Neural cell (in vitro differentiated cells): ENCODE measurements around the gene GZMM.
A peak's percentile ranks its signal among the peaks of the same experiment; 100 is the strongest.

Experiments used
- EP300 ChIP-seq: fragments of 450-650 bp; conservative IDR thresholded peaks from 2 replicates; pipeline ENCODE4 v1.6.1; 2014; ENCODE audit warnings: antibody characterized with exemption, mild to moderate bottlenecking, moderate library complexity; ENCODE audit not compliant: poor library complexity, severe bottlenecking
- EZH2 ChIP-seq: fragments of 200-600, 300-800 bp; shearing (Covaris generic), sonication (generic); IDR thresholded peaks from 2 replicates; pipeline ENCODE4 v1.6.1; 2014; ENCODE audit warnings: antibody characterized with exemption, low read length, borderline replicate concordance, mild to moderate bottlenecking; ENCODE audit not compliant: insufficient read depth, poor library complexity, severe bottlenecking
- MXI1 ChIP-seq: fragments of 450-650 bp; conservative IDR thresholded peaks from 2 replicates; pipeline ENCODE4 v1.6.1; 2014; ENCODE audit warnings: antibody characterized with exemption, mild to moderate bottlenecking; ENCODE audit not compliant: poor library complexity, severe bottlenecking
- POLR2AphosphoS5 ChIP-seq: IDR thresholded peaks from 2 replicates; pipeline ENCODE4 v1.6.1; 2012
- RAD21 ChIP-seq: fragments of 450-650 bp; conservative IDR thresholded peaks from 2 replicates; pipeline ENCODE4 v1.6.1; 2014; ENCODE audit warnings: antibody characterized with exemption, mild to moderate bottlenecking, moderate library complexity
- SMC3 ChIP-seq: fragments of 450-650 bp; conservative IDR thresholded peaks from 2 replicates; pipeline ENCODE4 v1.6.1; 2014; ENCODE audit warnings: antibody characterized with exemption, mild to moderate bottlenecking, moderate library complexity; ENCODE audit not compliant: poor library complexity
- TAF1 ChIP-seq: IDR thresholded peaks from 2 replicates; pipeline ENCODE4 v1.6.1; 2012; ENCODE audit warnings: low read depth
- TF ChIP-seq, protein P1 (sequence below): fragments of 450-650 bp; IDR thresholded peaks from 2 replicates; pipeline ENCODE4 v1.5.1; 2014; ENCODE audit warnings: antibody characterized with exemption, mild to moderate bottlenecking, moderate library complexity; ENCODE audit not compliant: poor library complexity, severe bottlenecking
- TF ChIP-seq, protein P2 (sequence below): IDR thresholded peaks from 2 replicates; pipeline ENCODE4 v1.6.1; 2012; ENCODE audit warnings: borderline replicate concordance

DNA sequence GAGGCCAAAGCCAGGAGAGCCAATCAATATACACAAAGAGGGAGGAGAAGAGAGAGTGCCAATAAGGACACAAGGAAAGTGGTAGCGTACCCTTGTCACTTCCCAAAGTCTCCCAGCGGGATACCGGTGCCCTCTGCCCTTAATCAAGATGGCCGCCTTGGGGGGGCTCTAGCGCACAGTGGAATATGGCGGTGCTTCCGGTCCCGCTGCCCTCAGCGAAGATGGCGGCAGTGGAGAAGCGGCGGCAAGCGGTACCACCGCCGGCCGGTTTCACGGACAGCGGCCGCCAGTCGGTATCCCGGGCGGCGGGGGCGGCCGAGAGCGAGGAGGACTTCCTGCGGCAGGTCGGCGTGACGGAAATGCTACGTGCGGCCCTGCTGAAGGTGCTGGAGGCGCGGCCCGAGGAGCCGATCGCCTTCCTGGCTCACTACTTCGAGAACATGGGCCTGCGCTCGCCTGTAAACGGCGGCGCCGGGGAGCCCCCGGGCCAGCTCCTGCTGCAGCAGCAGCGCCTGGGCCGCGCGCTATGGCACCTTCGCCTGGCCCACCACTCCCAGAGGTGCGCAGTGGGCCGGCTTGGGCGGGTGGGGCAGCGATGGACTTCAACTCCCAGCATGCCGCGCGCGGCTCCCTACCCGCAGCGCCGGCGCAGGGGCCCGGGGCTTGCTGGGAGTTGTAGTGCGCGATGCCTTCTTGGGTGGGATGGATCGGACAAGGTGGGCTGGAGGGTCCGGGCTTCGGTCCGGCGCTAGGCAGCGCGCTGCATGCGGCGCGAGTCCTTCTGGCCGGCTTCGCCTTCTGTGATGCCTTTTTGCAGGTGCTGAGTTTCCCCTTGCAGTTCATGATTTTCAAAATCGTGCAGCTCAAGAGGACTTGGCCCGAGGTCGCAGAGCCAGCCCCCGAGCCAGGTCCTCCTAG, 36.3 kb upstream of the GZMM start, which contains the start of gene TPGS1:
- TF ChIP-seq SMC3, result no peak
- TF ChIP-seq, protein P1, sequence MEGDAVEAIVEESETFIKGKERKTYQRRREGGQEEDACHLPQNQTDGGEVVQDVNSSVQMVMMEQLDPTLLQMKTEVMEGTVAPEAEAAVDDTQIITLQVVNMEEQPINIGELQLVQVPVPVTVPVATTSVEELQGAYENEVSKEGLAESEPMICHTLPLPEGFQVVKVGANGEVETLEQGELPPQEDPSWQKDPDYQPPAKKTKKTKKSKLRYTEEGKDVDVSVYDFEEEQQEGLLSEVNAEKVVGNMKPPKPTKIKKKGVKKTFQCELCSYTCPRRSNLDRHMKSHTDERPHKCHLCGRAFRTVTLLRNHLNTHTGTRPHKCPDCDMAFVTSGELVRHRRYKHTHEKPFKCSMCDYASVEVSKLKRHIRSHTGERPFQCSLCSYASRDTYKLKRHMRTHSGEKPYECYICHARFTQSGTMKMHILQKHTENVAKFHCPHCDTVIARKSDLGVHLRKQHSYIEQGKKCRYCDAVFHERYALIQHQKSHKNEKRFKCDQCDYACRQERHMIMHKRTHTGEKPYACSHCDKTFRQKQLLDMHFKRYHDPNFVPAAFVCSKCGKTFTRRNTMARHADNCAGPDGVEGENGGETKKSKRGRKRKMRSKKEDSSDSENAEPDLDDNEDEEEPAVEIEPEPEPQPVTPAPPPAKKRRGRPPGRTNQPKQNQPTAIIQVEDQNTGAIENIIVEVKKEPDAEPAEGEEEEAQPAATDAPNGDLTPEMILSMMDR, result no peak
- TF ChIP-seq MXI1, result peak; percentile 8
- no peak for TF ChIP-seq EP300
- TF ChIP-seq EZH2, result no peak
- peak; percentile 80 for TF ChIP-seq POLR2AphosphoS5
- no peak for TF ChIP-seq RAD21
- TF ChIP-seq, protein P2, sequence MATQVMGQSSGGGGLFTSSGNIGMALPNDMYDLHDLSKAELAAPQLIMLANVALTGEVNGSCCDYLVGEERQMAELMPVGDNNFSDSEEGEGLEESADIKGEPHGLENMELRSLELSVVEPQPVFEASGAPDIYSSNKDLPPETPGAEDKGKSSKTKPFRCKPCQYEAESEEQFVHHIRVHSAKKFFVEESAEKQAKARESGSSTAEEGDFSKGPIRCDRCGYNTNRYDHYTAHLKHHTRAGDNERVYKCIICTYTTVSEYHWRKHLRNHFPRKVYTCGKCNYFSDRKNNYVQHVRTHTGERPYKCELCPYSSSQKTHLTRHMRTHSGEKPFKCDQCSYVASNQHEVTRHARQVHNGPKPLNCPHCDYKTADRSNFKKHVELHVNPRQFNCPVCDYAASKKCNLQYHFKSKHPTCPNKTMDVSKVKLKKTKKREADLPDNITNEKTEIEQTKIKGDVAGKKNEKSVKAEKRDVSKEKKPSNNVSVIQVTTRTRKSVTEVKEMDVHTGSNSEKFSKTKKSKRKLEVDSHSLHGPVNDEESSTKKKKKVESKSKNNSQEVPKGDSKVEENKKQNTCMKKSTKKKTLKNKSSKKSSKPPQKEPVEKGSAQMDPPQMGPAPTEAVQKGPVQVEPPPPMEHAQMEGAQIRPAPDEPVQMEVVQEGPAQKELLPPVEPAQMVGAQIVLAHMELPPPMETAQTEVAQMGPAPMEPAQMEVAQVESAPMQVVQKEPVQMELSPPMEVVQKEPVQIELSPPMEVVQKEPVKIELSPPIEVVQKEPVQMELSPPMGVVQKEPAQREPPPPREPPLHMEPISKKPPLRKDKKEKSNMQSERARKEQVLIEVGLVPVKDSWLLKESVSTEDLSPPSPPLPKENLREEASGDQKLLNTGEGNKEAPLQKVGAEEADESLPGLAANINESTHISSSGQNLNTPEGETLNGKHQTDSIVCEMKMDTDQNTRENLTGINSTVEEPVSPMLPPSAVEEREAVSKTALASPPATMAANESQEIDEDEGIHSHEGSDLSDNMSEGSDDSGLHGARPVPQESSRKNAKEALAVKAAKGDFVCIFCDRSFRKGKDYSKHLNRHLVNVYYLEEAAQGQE, result peak; percentile 94
- TF ChIP-seq TAF1, result peak; percentile 82
